Activated CD4-positive, CD25-positive, alpha-beta regulatory T cell (primary cell): ENCODE data around the gene VCAN.

Experiments used
- DNase-seq, 4 experiments: peaks; one replicate each; lab custom pipeline; 2025; lab: John Stamatoyannopoulos, UW

VCAN gene

GRCh38 chr5:83494666-83495065, 23.1 kb downstream of the VCAN start:
- DNase-seq: no peak

- no peak for DNase-seq
Measured at GRCh38 chr5:83496626-83497025, 25.1 kb downstream of the VCAN start.

- no peak for DNase-seq
Measured at GRCh38 chr5:83498585-83498984, 27.0 kb downstream of the VCAN start.

- no peak for DNase-seq
Measured at GRCh38 chr5:83503662-83504061, 32.1 kb downstream of the VCAN start.

- no peak for DNase-seq
Measured at GRCh38 chr5:83507431-83507830, 35.9 kb downstream of the VCAN start.

GRCh38 chr5:83509540-83509939, 38.0 kb downstream of the VCAN start:
- DNase-seq: no peak

GRCh38 chr5:83510260-83510659, 38.7 kb downstream of the VCAN start:
- no peak for DNase-seq

- no peak for DNase-seq
Measured at GRCh38 chr5:83512061-83512745, 40.7 kb downstream of the VCAN start.

- no peak for DNase-seq
Measured at GRCh38 chr5:83513081-83513480, 41.5 kb downstream of the VCAN start.

- DNase-seq: no peak
Measured at GRCh38 chr5:83513491-83513890, 41.9 kb downstream of the VCAN start.

- no peak for DNase-seq
Measured at GRCh38 chr5:83516377-83516776, 44.8 kb downstream of the VCAN start.

GRCh38 chr5:83517072-83517687, 45.6 kb downstream of the VCAN start:
- no peak for DNase-seq

GRCh38 chr5:83517688-83518085, 46.1 kb downstream of the VCAN start:
- DNase-seq: no peak

- DNase-seq: no peak
Measured at GRCh38 chr5:83518319-83519061, 46.9 kb downstream of the VCAN start.

GRCh38 chr5:83522446-83522845, 50.9 kb downstream of the VCAN start:
- no peak for DNase-seq

- DNase-seq: no peak
Measured at GRCh38 chr5:83523929-83524328, 52.4 kb downstream of the VCAN start.

GRCh38 chr5:83524345-83524744, 52.8 kb downstream of the VCAN start:
- no peak for DNase-seq

GRCh38 chr5:83524991-83525390, 53.4 kb downstream of the VCAN start:
- no peak for DNase-seq

GRCh38 chr5:83526289-83526688, 54.7 kb downstream of the VCAN start:
- no peak for DNase-seq

- no peak for DNase-seq
Measured at GRCh38 chr5:83527221-83527620, 55.7 kb downstream of the VCAN start.

- DNase-seq: no peak
Measured at GRCh38 chr5:83527722-83528438, 56.3 kb downstream of the VCAN start.

GRCh38 chr5:83528439-83528769, 56.9 kb downstream of the VCAN start:
- DNase-seq: no peak

- no peak for DNase-seq
Measured at GRCh38 chr5:83530193-83530592, 58.6 kb downstream of the VCAN start.
